Gastroesophageal sphincter (tissue), 4 donors: ENCODE results near the gene CERK. TPM values are rescaled to one million over a fixed set of nuclear protein-coding genes. Genes with fewer than 3 reads are reported as not detected.

ENCODE experiments used
- ATAC-seq: fragments of 150-250 bp; one replicate; pipeline ENCODE4 v1.9.1; 2016; ENCODE audit warnings: mild to moderate bottlenecking, moderate library complexity
- H3K27ac ChIP-seq, 4 donors: fragments of 200-600 bp; sonication (generic) in 3 of 4; 1 replicate in 3 of 4; 2 replicates in 1 of 4; pipeline ENCODE4 v1.5.1; 2016 to 2019
- H3K27me3 ChIP-seq: fragments of 200-600 bp; sonication (generic); one replicate; pipeline ENCODE4 v1.5.1; 2019
- H3K36me3 ChIP-seq, 2 donors: fragments of 200-600 bp; sonication (generic); one replicate each; pipeline ENCODE4 v1.5.1; 2019; ENCODE audit warnings: control low read depth in 1 of 2
- H3K4me1 ChIP-seq, 3 donors: fragments of 200-600 bp; sonication (generic); 1 replicate in 2 of 3; 2 replicates in 1 of 3; pipeline ENCODE4 v1.5.1; 2016 to 2019; ENCODE audit warnings: control low read depth in 2 of 3
- H3K4me3 ChIP-seq, 2 donors: fragments of 200-600 bp; sonication (generic); one replicate each; pipeline ENCODE4 v1.5.1; 2019; ENCODE audit warnings: mild to moderate bottlenecking in 1 of 2, moderate library complexity in 1 of 2
- H3K9me3 ChIP-seq, 3 donors: fragments of 200-600 bp; sonication (generic); one replicate each; pipeline ENCODE4 v1.5.1; 2017 to 2019; ENCODE audit warnings: control low read depth in 2 of 3
- EP300 ChIP-seq: sonication (generic); formaldehyde crosslinking; IDR thresholded peaks from one replicate; pipeline ENCODE4 v1.6.1; 2017; ENCODE audit warnings: antibody characterized with exemption, mild to moderate bottlenecking
- POLR2A ChIP-seq, 2 donors: fragments of 450-650 bp; IDR thresholded peaks; one replicate each; pipeline ENCODE4 v1.6.1; 2017; ENCODE audit warnings: antibody characterized with exemption in 2 of 2, mild to moderate bottlenecking in 2 of 2, moderate library complexity in 1 of 2
- POLR2AphosphoS5 ChIP-seq: sonication (generic); formaldehyde crosslinking; IDR thresholded peaks from one replicate; pipeline ENCODE4 v1.6.1; 2017; ENCODE audit warnings: antibody characterized with exemption
- WGBS, 2 donors: methylation state at CpG; one replicate each; pipeline ENCODE4 v1.1.5; 2018; ENCODE audit warnings: low coverage in 1 of 2; 5-methylcytosine and 5-hydroxymethylcytosine counted together
- total RNA-seq, 4 donors: library from RNA; depleted of rRNA; stranded (reverse); fragments of >200 nt; gene quantifications; one replicate each; pipeline ENCODE4 v1.1.0, GENCODE V29; 2016
- TF ChIP-seq, protein P1 (sequence below), 4 experiments: fragments of 200-600 bp in 2 of 4; fragments of 450-650 bp in 2 of 4; sonication (generic) in 1 of 4; IDR thresholded peaks; one replicate each; pipeline ENCODE4 v1.5.1; 2017 to 2019; ENCODE audit warnings: antibody characterized with exemption in 4 of 4, mild to moderate bottlenecking in 2 of 4, moderate library complexity in 2 of 4

CERK gene
- total RNA-seq, 4 donors from 2014 or later, result 44.6 to 55.9 (median 45.6) TPM

DNA sequence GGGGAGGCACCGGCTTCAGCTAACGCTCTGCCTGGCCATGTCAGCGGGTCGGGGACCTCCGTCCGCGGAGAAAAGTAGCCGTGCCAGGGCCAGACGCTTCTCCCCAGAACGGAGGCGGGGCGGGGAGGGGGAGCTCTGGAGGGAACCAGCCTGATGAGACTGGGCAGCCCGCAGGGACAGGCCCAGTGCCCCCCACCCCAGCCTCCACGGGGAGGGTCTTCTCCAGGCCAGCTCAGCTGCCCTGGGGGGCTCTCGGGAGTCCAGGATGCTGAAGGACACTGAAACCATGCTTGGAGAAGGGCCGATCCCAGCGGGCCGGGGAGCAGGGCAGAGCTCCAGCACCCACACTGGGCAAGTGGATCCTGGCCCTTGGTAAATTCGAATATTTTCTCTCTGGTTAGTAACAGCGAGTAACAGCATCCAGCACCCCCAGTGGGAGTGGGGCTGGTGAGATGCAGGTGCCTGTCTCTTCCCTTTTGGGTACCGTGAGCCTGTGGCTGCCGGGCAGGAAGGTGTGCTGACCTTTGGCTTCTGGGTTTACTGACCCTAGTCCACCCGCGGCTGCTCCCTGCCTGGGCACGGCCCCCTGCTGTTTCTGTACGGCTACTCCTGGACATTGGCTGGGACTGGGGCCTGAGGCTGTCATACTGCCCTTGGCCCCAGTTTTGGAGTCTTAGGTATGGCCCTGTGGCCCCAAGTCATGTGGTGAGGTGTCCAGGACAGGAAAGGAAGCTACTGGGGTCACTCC lies 82.0 kb downstream of the CERK start:
- 90% methylated on average over 2 of the region's 26 CpGs; no CpG with 5 or more reads in 1 of the 2 donors for WGBS, 2 donors
- Histone ChIP-seq H3K27ac (no peak overlapping the region), H3K36me3 (peaks cover 0 to 20% of the 10 kb centered on the region in 2 donors), H3K9me3 (no peaks in the 10 kb centered on the region), H3K27me3 (no peaks in the 10 kb centered on the region), H3K4me1 (peaks cover 0 to 33% (median 11%) of the 10 kb centered on the region in 3 donors), H3K4me3 (no peak overlapping the region)
- no peak for TF ChIP-seq EP300
- no peak for TF ChIP-seq POLR2A (IDR thresholded peaks at IDR 0.05)
- ATAC-seq, result no peak

DNA sequence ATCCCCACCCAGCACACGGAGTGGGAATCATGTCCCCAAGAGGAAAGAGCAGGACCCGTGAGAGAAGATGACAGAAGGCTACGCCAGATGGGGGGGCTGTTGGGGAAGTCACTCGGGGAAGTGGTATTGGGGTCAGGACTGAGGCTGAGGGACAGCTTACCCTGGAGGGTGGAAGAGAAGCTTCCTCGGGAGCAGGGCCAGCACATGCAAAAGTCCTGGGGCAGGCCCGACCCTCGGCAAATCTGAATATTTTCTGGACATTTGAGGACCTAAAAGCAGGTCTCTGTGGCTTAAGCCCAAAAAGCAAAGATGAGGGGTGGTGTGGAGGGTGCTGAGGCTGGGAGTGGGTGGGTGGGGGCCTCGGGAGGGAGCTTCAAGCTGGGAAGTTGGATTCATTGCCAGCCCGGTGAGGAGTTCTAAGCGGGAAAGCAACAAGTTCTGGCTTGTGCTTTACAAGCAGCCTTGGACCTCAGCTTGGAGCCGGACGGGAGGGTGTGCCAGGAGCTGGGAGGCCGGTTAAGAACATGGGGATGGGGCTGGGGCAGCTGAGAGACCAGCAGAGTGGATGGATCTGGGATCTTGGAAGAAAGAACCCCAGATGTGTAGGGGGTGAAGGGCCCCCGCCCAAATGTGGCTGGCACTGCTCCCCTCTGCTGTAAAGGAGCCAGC lies 83.0 kb downstream of the CERK start:
- TF ChIP-seq POLR2AphosphoS5 (no peak), POLR2A (IDR thresholded peaks at IDR 0.05) (no peak), EP300 (no peak)
- TF ChIP-seq, protein P1, sequence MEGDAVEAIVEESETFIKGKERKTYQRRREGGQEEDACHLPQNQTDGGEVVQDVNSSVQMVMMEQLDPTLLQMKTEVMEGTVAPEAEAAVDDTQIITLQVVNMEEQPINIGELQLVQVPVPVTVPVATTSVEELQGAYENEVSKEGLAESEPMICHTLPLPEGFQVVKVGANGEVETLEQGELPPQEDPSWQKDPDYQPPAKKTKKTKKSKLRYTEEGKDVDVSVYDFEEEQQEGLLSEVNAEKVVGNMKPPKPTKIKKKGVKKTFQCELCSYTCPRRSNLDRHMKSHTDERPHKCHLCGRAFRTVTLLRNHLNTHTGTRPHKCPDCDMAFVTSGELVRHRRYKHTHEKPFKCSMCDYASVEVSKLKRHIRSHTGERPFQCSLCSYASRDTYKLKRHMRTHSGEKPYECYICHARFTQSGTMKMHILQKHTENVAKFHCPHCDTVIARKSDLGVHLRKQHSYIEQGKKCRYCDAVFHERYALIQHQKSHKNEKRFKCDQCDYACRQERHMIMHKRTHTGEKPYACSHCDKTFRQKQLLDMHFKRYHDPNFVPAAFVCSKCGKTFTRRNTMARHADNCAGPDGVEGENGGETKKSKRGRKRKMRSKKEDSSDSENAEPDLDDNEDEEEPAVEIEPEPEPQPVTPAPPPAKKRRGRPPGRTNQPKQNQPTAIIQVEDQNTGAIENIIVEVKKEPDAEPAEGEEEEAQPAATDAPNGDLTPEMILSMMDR (IDR thresholded peaks at IDR 0.05), result no peak
- no peak overlapping the region for H3K4me3 ChIP-seq
- H3K4me1 ChIP-seq, result peaks cover 0 to 38% (median 15%) of the 10 kb centered on the region in 3 donors
- H3K27ac ChIP-seq, result no peak overlapping the region
- peaks cover 0 to 19% of the 10 kb centered on the region in 2 donors for H3K36me3 ChIP-seq
- no peaks in the 10 kb centered on the region for H3K27me3 ChIP-seq
- no peaks in the 10 kb centered on the region for H3K9me3 ChIP-seq
- no peak for ATAC-seq
- WGBS, 2 donors, result 83 to 92% methylated on average over 5 to 11 of the region's 14 CpGs

DNA sequence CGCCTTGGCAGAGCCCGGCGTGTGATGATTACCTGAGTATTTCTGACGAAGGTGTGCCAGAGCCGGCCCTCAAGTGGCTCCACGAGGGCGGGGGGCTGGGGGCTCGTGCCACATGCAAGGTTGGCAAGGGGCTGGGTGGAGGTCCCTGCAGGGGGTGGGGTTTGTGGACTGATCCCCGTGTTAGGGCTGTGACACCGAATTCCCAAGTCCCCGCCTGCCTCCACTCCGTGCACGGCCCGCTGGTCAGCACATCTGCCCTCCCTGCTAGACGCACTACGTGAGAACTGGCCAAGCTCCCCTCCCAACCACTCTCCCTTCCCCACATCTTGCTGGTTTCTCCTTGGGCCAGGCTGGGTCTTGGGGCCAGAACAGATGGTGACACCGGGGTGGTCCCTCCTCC lies 83.6 kb downstream of the CERK start:
- peaks cover 0 to 15% of the 10 kb centered on the region in 2 donors for H3K36me3 ChIP-seq
- H3K27ac ChIP-seq, result no peak overlapping the region
- no peaks in the 10 kb centered on the region for H3K9me3 ChIP-seq
- no peak overlapping the region for H3K4me3 ChIP-seq
- ATAC-seq, result no peak
- WGBS, 2 donors, result 100% methylated on average over 6 of the region's 17 CpGs; no CpG with 5 or more reads in 1 of the 2 donors
- H3K27me3 ChIP-seq, result no peaks in the 10 kb centered on the region
- TF ChIP-seq, protein P1 (IDR thresholded peaks at IDR 0.05), result no peak
- TF ChIP-seq POLR2A (IDR thresholded peaks at IDR 0.05) (no peak), EP300 (no peak), POLR2AphosphoS5 (no peak)
- H3K4me1 ChIP-seq, result peaks cover 0 to 44% (median 22%) of the 10 kb centered on the region in 3 donors

DNA sequence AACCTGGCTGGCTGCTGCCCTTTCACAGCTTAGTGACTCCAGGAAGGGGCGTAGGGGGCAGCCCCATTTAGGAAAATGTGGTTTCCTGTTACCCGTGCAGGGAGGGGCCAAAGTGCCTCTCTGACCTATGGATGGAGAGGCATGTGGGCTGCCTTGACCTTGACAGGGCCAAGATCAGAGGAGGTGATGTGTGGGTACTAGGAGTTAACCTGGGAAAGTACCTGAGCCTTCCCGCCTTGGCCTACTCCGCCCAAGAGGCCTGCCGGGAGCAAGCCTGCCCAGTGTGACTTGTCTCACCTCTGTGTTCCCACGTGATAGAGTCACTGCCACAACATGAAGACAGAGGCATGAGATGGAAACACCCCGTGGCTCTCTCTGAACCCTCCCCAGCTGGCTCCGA lies 84.5 kb downstream of the CERK start:
- Histone ChIP-seq H3K27ac (peak overlapping the region in 3 of 4 donors; percentile 42 to 66 (median 57)), H3K36me3 (peaks cover 0 to 7% of the 10 kb centered on the region in 2 donors), H3K9me3 (no peaks in the 10 kb centered on the region), H3K27me3 (no peaks in the 10 kb centered on the region), H3K4me3 (no peak overlapping the region), H3K4me1 (peaks cover 0 to 52% (median 26%) of the 10 kb centered on the region in 3 donors)
- no peak for ATAC-seq
- 70% methylated on average over 2 of the region's 8 CpGs; no CpG with 5 or more reads in 1 of the 2 donors for WGBS, 2 donors
- TF ChIP-seq POLR2A (IDR thresholded peaks at IDR 0.05) (no peak), EP300 (no peak), POLR2AphosphoS5 (no peak)
- TF ChIP-seq, protein P1 (IDR thresholded peaks at IDR 0.05), result no peak

DNA sequence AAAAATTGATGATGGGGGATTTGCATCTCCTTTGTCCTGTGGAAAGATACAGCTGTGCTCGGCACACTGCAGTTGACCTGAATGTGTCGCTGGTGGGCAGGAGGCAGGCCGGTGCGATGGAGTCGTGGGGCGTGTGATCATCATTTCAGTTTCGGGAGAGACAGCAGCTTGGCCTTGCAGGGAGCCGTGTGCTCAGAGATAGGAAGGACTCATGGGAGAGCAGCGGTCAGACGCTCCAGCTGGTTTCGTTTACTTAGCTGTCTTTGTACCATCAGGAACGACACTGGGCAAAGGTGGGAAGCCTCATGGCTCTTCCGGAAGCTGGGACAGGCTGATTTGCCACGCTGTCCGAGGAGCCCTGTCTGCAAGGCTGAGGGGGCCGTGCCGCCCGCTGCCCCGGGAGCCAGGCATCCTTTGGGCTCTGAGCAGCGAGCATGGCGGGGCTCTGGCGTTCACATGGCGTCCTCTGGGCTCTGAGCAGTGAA lies 85.2 kb downstream of the CERK start:
- H3K27me3 ChIP-seq, result no peaks in the 10 kb centered on the region
- TF ChIP-seq POLR2AphosphoS5 (no peak), EP300 (no peak), POLR2A (IDR thresholded peaks at IDR 0.05) (no peak)
- TF ChIP-seq, protein P1 (IDR thresholded peaks at IDR 0.05), result no peak
- H3K27ac ChIP-seq, result peak overlapping the region in 3 of 4 donors; percentile 42 to 66 (median 57)
- 64% methylated on average over 10 of the region's 23 CpGs; no CpG with 5 or more reads in 1 of the 2 donors for WGBS, 2 donors
- peak; percentile 46 for ATAC-seq
- peaks cover 0 to 52% (median 26%) of the 10 kb centered on the region in 3 donors for H3K4me1 ChIP-seq
- H3K9me3 ChIP-seq, result no peaks in the 10 kb centered on the region
- peak overlapping the region in 1 of 2 donors; percentile 31 for H3K4me3 ChIP-seq
- no peaks in the 10 kb centered on the region for H3K36me3 ChIP-seq
